Hepatocyte (in vitro differentiated cells): ENCODE results near the gene ZNRF3. TPM values are rescaled to one million over a fixed set of nuclear protein-coding genes. Genes with fewer than 3 reads are reported as not detected.
A peak's percentile ranks its signal among the peaks of the same experiment; 100 is the strongest.

ENCODE experiments used
- DNase-seq: peaks from one replicate; pipeline ENCODE4 v3.0.0-alpha.2; 2016; ENCODE audit warnings: low spot score
- H2AFZ ChIP-seq: fragments of 200-600 bp; sonication (generic); 2 replicates; pipeline ENCODE4 v1.6.0; 2016; ENCODE audit warnings: antibody characterized with exemption, mild to moderate bottlenecking
- H3K27ac ChIP-seq: fragments of 200-600 bp; sonication (generic); 2 replicates; pipeline ENCODE4 v1.5.1; 2016; ENCODE audit warnings: mild to moderate bottlenecking
- H3K27me3 ChIP-seq: fragments of 200-600 bp; sonication (generic); 2 replicates; pipeline ENCODE4 v1.6.1; 2016
- H3K36me3 ChIP-seq: fragments of 200-600 bp; sonication (generic); replicated peaks from 2 replicates; pipeline ENCODE4 v1.5.1; 2016; ENCODE audit warnings: low read depth; ENCODE audit not compliant: insufficient read depth
- H3K4me1 ChIP-seq: fragments of 200-600 bp; sonication (generic); 2 replicates; pipeline ENCODE4 v1.5.1; 2016; ENCODE audit warnings: mild to moderate bottlenecking, moderate library complexity; ENCODE audit not compliant: insufficient read depth
- H3K4me2 ChIP-seq: fragments of 200-600 bp; sonication (generic); 2 replicates; pipeline ENCODE4 v1.6.0; 2016
- H3K4me3 ChIP-seq: fragments of 200-600 bp; sonication (generic); 2 replicates; pipeline ENCODE4 v1.5.1; 2016; ENCODE audit warnings: mild to moderate bottlenecking
- H3K79me2 ChIP-seq: fragments of 200-600 bp; sonication (generic); 2 replicates; pipeline ENCODE4 v1.6.0; 2017; ENCODE audit warnings: mild to moderate bottlenecking
- H3K9me2 ChIP-seq: fragments of 200-600 bp; sonication (generic); replicated peaks from 2 replicates; pipeline ENCODE4 v1.6.0; 2017; ENCODE audit warnings: mild to moderate bottlenecking; ENCODE audit not compliant: insufficient read depth
- H3K9me3 ChIP-seq: fragments of 200-600 bp; sonication (generic); 2 replicates; pipeline ENCODE4 v1.5.1; 2016; ENCODE audit warnings: low read depth, mild to moderate bottlenecking
- H4K20me1 ChIP-seq: fragments of 200-600 bp; sonication (generic); 2 replicates; pipeline ENCODE4 v1.6.0; 2016; ENCODE audit warnings: mild to moderate bottlenecking; ENCODE audit not compliant: insufficient read depth, poor library complexity, severe bottlenecking
- CTCF ChIP-seq: fragments of 200-600 bp; sonication (generic); IDR thresholded peaks from 2 replicates; pipeline ENCODE4 v1.5.1; 2016; ENCODE audit warnings: antibody characterized with exemption, mild to moderate bottlenecking; ENCODE audit not compliant: poor library complexity
- EZH2 ChIP-seq: fragments of 200-600 bp; sonication (generic); IDR thresholded peaks from 2 replicates; pipeline ENCODE4 v1.6.1; 2016; ENCODE audit warnings: antibody characterized with exemption, mild to moderate bottlenecking, borderline replicate concordance
- EZH2phosphoT487 ChIP-seq: fragments of 200-600 bp; sonication (generic); IDR thresholded peaks from one replicate; pipeline ENCODE4 v1.6.1; 2018; ENCODE audit warnings: antibody characterized with exemption, mild to moderate bottlenecking, low read depth, moderate library complexity; ENCODE audit not compliant: unreplicated experiment, severe bottlenecking
- WGBS: methylation state at CpG from one replicate; pipeline ENCODE4 v1.1.6; 2016; ENCODE audit warnings: low lambda C conversion rate; ENCODE audit errors: missing lambda C conversion rate; 5-methylcytosine and 5-hydroxymethylcytosine counted together
- polyA plus RNA-seq: library from polyadenylated mRNA; unstranded; fragments of >200 nt; fragmentation: Nextera tagmentation; extraction: Ambion mirVana; gene quantifications from 2 replicates; pipeline ENCODE4 v1.2.1, GENCODE V29; 2016
- total RNA-seq: library from RNA; depleted of rRNA; stranded (reverse); fragments of >200 nt; gene quantifications from 2 replicates; pipeline ENCODE4 v1.2.3, GENCODE V29; 2014

ZNRF3 gene
- total and polyA plus RNA-seq, 2 experiments from 2014 or later: 8.9 to 14.7 TPM

GRCh38 chr22:28981818-28982499, 98.6 kb downstream of the ZNRF3 start:
- H3K4me1 ChIP-seq: peaks cover 31% of the 10 kb centered on the region
- H3K9me2 ChIP-seq: no peaks in the 10 kb centered on the region
- H3K4me2 ChIP-seq: peak overlapping the region; percentile 21
- no peak overlapping the region for H2AFZ ChIP-seq
- no peak overlapping the region for H3K27ac ChIP-seq
- WGBS: 78% methylated on average over 12 of the region's 14 CpGs
- TF ChIP-seq EZH2 (no peak), EZH2phosphoT487 (peak; percentile 82)
- no peaks in the 10 kb centered on the region for H3K9me3 ChIP-seq
- H3K4me3 ChIP-seq: no peak overlapping the region
- no peaks in the 10 kb centered on the region for H4K20me1 ChIP-seq
- H3K79me2 ChIP-seq: peaks cover 74% of the 10 kb centered on the region
- H3K36me3 ChIP-seq: no peaks in the 10 kb centered on the region
- no peak for DNase-seq
- no peaks in the 10 kb centered on the region for H3K27me3 ChIP-seq

DNA sequence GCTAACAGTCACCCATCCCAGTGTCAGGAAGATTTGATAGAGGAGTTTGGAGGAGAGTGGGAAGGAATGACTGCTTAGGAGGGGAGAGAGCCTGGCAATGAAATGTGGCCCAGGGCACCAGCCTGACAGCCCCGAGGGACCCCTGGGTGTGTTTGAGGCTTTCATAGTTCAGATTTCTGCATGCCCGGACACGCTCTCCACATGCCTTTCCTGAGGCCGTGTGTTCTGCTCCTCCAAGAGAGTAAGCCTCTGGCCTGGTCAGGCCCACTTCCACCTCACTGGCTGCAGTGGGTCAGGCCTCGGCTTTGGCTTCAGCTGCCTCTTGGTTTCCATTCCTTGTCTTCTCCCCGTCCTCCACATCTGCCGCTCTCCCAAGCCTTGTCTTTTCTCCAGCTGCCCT, 99.8 kb downstream of the ZNRF3 start:
- peaks cover 76% of the 10 kb centered on the region for H3K79me2 ChIP-seq
- no peak overlapping the region for H3K4me3 ChIP-seq
- H3K4me2 ChIP-seq: no peak overlapping the region
- no peaks in the 10 kb centered on the region for H3K9me3 ChIP-seq
- no peaks in the 10 kb centered on the region for H3K9me2 ChIP-seq
- no peaks in the 10 kb centered on the region for H4K20me1 ChIP-seq
- no peaks in the 10 kb centered on the region for H3K36me3 ChIP-seq
- peak overlapping the region; percentile 18 for H3K27ac ChIP-seq
- no peak for DNase-seq
- no peaks in the 10 kb centered on the region for H3K27me3 ChIP-seq
- TF ChIP-seq EZH2: no peak
- TF ChIP-seq CTCF: no peak
- TF ChIP-seq EZH2phosphoT487: no peak
- no peak overlapping the region for H2AFZ ChIP-seq
- 86% methylated on average over 7 of the region's 7 CpGs for WGBS
- peaks cover 25% of the 10 kb centered on the region for H3K4me1 ChIP-seq

- H3K79me2 ChIP-seq: peaks cover 74% of the 10 kb centered on the region
- no peak overlapping the region for H3K4me3 ChIP-seq
- DNase-seq: no peak
- no peaks in the 10 kb centered on the region for H3K9me2 ChIP-seq
- H3K27ac ChIP-seq: no peak overlapping the region
- no peak overlapping the region for H3K4me2 ChIP-seq
- no peak overlapping the region for H2AFZ ChIP-seq
- WGBS: 75% methylated on average over 4 of the region's 4 CpGs
- peaks cover 23% of the 10 kb centered on the region for H3K4me1 ChIP-seq
- H3K27me3 ChIP-seq: no peaks in the 10 kb centered on the region
- H3K9me3 ChIP-seq: no peaks in the 10 kb centered on the region
- TF ChIP-seq CTCF (no peak), EZH2 (no peak), EZH2phosphoT487 (no peak)
- no peaks in the 10 kb centered on the region for H3K36me3 ChIP-seq
- no peaks in the 10 kb centered on the region for H4K20me1 ChIP-seq
These were observed 100.5 kb downstream of the ZNRF3 start for GRCh38 chr22:28983788-28984441.

DNA sequence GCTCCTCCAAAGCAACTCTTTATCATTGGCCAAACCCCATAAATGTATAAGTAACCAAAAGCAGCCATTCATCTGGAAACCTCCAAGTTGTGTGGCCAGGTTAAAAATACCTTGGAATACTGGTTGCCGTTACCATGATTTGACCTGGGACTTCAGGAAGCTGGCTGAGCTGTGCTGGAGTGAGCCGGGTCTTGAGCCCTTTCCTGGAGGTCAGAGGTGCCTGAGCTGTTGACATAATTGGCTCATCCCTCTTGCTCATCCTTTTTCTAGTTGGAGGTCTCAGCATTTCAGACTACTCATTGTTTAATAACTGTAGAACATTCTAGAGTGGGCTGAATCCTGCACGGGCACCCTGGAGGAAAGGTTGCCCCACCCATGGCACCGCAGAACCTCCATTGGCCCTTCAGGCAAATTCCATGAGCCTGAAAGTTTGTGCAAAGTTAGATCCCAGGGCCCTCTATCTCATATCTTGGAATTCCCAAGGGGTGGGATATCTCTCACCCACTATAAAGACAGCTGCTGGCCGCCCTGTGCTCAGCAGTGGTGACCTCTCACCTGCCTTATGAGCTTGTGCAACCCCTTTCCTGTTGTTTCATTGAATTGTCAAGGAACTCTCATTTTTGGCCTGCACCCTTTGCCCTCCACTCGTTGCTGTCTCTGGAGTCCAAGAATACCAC, 101.2 kb downstream of the ZNRF3 start:
- Histone ChIP-seq H3K4me1 (peaks cover 25% of the 10 kb centered on the region), H4K20me1 (no peaks in the 10 kb centered on the region), H3K9me2 (no peaks in the 10 kb centered on the region), H3K79me2 (peaks cover 69% of the 10 kb centered on the region), H3K4me2 (no peak overlapping the region), H3K27me3 (no peaks in the 10 kb centered on the region), H3K27ac (no peak overlapping the region), H3K9me3 (no peaks in the 10 kb centered on the region), H3K4me3 (no peak overlapping the region), H2AFZ (no peak overlapping the region), H3K36me3 (no peaks in the 10 kb centered on the region)
- TF ChIP-seq EZH2 (no peak), CTCF (no peak), EZH2phosphoT487 (no peak)
- 73% methylated on average over 6 of the region's 6 CpGs for WGBS
- no peak for DNase-seq
